Ovary (tissue), 9 donors: ENCODE results near the gene PIK3AP1. TPM values are rescaled to one million over a fixed set of nuclear protein-coding genes. Genes with fewer than 3 reads are reported as not detected.
"Not testable (repeated sequence)": the region's sequence is repeated elsewhere in the genome, so short reads cannot be mapped to it uniquely, and the experiment has no call there.

Experiments
- DNase-seq, 5 donors: peaks; one replicate each; pipeline ENCODE4 v3.0.0-alpha.2; 2019 to 2020
- H3K27ac ChIP-seq, 2 donors: fragments of 200-600 bp; one replicate each; pipeline versions ENCODE4 v1.5.1 to v1.8.0; 2019 to 2022
- H3K27me3 ChIP-seq: fragments of 200-600 bp; one replicate; pipeline ENCODE4 v1.8.0; 2022
- H3K36me3 ChIP-seq: fragments of 200-600 bp; sonication (generic); one replicate; pipeline ENCODE4 v1.5.1; 2019
- H3K4me1 ChIP-seq: one replicate; pipeline ENCODE4 v1.8.1; 2013; ENCODE audit warnings: mild to moderate bottlenecking, moderate library complexity; ENCODE audit not compliant: insufficient read depth
- H3K4me3 ChIP-seq: fragments of 200-600 bp; sonication (generic); one replicate; pipeline ENCODE4 v1.5.1; 2017
- H3K9me3 ChIP-seq, 2 donors: fragments of 200-600 bp in 1 of 2; sonication (generic) in 1 of 2; one replicate each; pipeline versions ENCODE4 v1.5.1 to v1.8.1; 2013 to 2019; ENCODE audit warnings: mild to moderate bottlenecking in 1 of 2, moderate library complexity in 1 of 2
- EP300 ChIP-seq: sonication (generic); formaldehyde crosslinking; IDR thresholded peaks from one replicate; pipeline ENCODE4 v1.6.1; 2017; ENCODE audit warnings: antibody characterized with exemption
- POLR2A ChIP-seq: fragments of 450-650 bp; IDR thresholded peaks from one replicate; pipeline ENCODE4 v1.6.1; 2017; ENCODE audit warnings: antibody characterized with exemption, mild to moderate bottlenecking, moderate library complexity
- WGBS, 3 donors: extraction: QIAGEN DNeasy Blood & Tissue Kit in 1 of 3; methylation state at CpG; one replicate each; pipeline versions ENCODE4 v1.1.5 to v1.1.7; 2013 to 2017; 5-methylcytosine and 5-hydroxymethylcytosine counted together
- intact Hi-C, 4 donors: fragments of 100-400 bp; cut with DNase I; formaldehyde crosslinking; loops; one replicate each; pipeline versions ENCODE4 v1.11.0 to v1.15.1; 2022 to 2023
- polyA plus RNA-seq, 2 donors: library from polyadenylated mRNA; stranded (reverse); fragments of 200-250 nt in 1 of 2; fragments of 350-450 nt in 1 of 2; fragmentation: Illumina TruSeq in 1 of 2; extraction: RNeasy Lipid Tissue Mini Kit (QIAGEN cat#74804) in 1 of 2; gene quantifications; one replicate each; pipeline ENCODE4 v1.2.3, GENCODE V29; 2013 to 2014
- total RNA-seq, 7 donors: library from RNA; depleted of rRNA in 2 of 7; stranded (reverse); fragments of >200 nt in 2 of 7; fragmentation: NEBNext Ultra II Directional in 3 of 7; extraction: Animal tissue kit (Norgen Biotek cat#: 25700) in 3 of 7; gene quantifications; one replicate each; pipeline versions ENCODE4 v1.1.0 to v1.2.4, GENCODE V29; 2016 to 2023
- TF ChIP-seq, protein P1 (sequence below), 3 donors: fragments of 450-650 bp in 2 of 3; fragments of 200-600 bp in 1 of 3; IDR thresholded peaks; one replicate each; pipeline versions ENCODE4 v1.5.1 to v1.8.0; 2016 to 2022; ENCODE audit warnings: antibody characterized with exemption in 3 of 3, mild to moderate bottlenecking in 1 of 3
- donor health status: DM: no; HTN: no; CAD: no; lungs with moderate emphysema.
- donor health status: DM: no; HTN: no; CAD: no.
- donor health status: Bipolar disorder and iron deficiency.
- donor health status: DM: yes; HTN: yes; CAD: no.
- donor health status: DM: no; HTN: no; CAD: no.
- donor health status: DM: yes; HTN: yes; CAD: no.

The PIK3AP1 gene
- total and polyA plus RNA-seq, 9 donors, result 2.5 to 14.2 (median 7.8) TPM

DNA sequence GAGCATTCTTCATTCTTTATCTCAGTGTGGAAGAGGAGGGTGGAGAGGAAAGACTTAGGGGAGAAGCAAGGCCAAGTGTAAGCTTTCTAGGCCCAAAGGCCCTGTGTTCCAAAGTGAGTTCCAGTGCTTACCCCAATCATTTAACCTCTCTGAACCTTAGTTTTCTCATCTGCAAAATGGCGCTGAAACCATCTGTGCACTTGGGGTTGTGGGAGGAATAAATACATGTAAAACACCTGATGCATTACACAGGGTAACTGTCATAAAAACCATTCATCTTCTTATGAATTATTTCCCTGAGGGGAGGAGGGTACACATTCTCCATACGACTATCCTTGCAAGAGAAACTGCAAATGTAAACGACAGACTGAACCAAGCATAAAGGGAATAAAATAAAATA lies 19.0 kb downstream of the PIK3AP1 start:
- WGBS, 3 donors, result 64 to 67% (median 65%) methylated on average over 3 of the region's 3 CpGs
- TF ChIP-seq EP300 (no peak), POLR2A (no peak)
- TF ChIP-seq, protein P1, sequence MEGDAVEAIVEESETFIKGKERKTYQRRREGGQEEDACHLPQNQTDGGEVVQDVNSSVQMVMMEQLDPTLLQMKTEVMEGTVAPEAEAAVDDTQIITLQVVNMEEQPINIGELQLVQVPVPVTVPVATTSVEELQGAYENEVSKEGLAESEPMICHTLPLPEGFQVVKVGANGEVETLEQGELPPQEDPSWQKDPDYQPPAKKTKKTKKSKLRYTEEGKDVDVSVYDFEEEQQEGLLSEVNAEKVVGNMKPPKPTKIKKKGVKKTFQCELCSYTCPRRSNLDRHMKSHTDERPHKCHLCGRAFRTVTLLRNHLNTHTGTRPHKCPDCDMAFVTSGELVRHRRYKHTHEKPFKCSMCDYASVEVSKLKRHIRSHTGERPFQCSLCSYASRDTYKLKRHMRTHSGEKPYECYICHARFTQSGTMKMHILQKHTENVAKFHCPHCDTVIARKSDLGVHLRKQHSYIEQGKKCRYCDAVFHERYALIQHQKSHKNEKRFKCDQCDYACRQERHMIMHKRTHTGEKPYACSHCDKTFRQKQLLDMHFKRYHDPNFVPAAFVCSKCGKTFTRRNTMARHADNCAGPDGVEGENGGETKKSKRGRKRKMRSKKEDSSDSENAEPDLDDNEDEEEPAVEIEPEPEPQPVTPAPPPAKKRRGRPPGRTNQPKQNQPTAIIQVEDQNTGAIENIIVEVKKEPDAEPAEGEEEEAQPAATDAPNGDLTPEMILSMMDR (IDR thresholded peaks at IDR 0.05), result no peak
- intact Hi-C loops, result no loop called here
- no peak overlapping the region for H3K4me3 ChIP-seq
- H3K4me1 ChIP-seq, result no peaks in the 10 kb centered on the region
- H3K36me3 ChIP-seq, result no peaks in the 10 kb centered on the region
- H3K27ac ChIP-seq, result no peak overlapping the region
- no peaks in the 10 kb centered on the region for H3K9me3 ChIP-seq
- DNase-seq, result no peak
- H3K27me3 ChIP-seq, result no peaks in the 10 kb centered on the region

DNA sequence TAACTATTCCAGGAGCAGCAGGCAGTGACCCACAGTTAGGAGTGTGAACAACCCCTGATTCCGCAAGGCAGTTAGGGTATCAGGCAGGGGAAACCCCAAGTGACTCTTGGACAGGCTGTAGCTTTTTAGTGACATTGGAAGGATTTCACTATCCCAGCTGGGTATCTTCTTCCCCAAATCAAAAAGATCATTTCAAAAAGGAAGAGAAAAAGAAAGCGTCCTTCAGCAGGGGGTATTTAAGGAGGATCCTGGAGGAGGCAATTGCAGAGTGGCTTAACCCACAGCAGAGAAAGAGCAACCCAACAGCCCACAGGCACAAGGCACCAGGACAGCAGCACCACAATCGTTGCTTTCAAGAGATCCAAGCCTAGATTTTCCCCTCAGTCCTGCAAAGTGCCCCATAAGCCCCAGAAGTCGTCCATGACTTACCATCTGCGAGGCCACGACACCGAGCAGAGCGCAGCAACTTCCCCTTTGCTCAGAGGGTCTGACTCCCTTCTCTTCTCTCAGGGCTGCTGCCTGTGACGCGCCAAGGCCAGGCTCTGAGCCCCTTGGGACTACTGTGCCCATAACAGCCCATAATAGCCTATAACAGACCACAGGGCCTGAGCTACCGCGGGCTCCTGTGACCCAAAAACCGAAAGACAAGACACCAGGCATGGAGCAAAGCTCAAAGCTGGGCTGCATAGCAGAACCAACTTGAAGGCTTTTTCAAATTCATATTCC lies 19.8 kb downstream of the PIK3AP1 start:
- Histone ChIP-seq H3K36me3 (no peaks in the 10 kb centered on the region), H3K27ac (no peak overlapping the region), H3K27me3 (no peaks in the 10 kb centered on the region), H3K4me3 (no peak overlapping the region), H3K9me3 (no peaks in the 10 kb centered on the region), H3K4me1 (no peaks in the 10 kb centered on the region)
- DNase-seq, result no peak
- intact Hi-C loops, result no loop called here
- TF ChIP-seq, protein P1 (IDR thresholded peaks at IDR 0.05), result no peak
- no peak for TF ChIP-seq EP300
- no peak for TF ChIP-seq POLR2A
- 89 to 93% (median 91%) methylated on average over 13 of the region's 13 CpGs for WGBS, 3 donors

DNA sequence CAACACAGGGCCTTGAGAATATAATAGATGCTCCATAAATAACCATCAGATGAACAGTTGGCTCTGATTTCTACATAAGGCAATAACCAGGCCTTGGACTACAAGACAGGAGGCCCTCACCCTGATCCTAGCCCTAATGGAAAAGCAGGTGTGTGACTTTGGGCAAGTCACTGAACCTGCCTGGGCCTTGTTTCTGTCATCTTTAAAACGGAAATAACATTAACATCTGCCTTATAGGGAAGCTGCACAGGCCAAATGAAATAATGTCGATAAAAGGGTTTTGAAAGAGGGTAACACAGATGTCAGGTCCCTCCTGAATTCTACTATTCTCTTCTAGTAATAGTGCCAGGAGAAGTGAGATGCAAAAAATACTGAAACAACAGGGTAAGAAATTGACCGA lies 20.7 kb downstream of the PIK3AP1 start:
- no peaks in the 10 kb centered on the region for H3K27me3 ChIP-seq
- H3K4me3 ChIP-seq, result no peak overlapping the region
- TF ChIP-seq EP300, result no peak
- no peaks in the 10 kb centered on the region for H3K4me1 ChIP-seq
- H3K36me3 ChIP-seq, result no peaks in the 10 kb centered on the region
- DNase-seq, result no peak
- no peaks in the 10 kb centered on the region for H3K9me3 ChIP-seq
- intact Hi-C loops, result no loop called here
- 88 to 97% (median 88%) methylated on average over 3 of the region's 3 CpGs for WGBS, 3 donors
- no peak overlapping the region for H3K27ac ChIP-seq

DNA sequence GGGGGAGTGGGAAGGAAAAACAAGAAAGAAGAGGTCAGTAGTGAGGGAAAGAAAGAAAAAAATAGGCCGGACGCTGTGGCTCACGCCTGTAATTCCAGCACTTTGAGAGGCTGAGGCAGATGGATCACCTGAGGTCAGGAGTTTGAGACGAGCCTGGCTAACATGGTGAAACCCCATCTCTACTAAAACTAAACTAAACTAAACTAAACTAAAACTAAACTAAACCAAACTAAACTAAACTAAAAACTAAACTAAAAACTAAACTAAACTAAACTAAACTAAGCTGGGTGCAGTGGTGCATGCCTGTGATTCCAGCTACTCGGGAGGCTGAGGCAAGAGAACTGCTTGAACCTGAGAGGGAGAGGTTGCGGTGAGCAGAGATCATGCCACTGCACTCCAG lies 22.0 kb downstream of the PIK3AP1 start:
- H3K4me1 ChIP-seq, H3K9me3 ChIP-seq, H3K27ac ChIP-seq, DNase-seq, H3K36me3 ChIP-seq, H3K27me3 ChIP-seq, H3K4me3 ChIP-seq, intact Hi-C loops: not testable (repeated sequence)
- WGBS, 3 donors, result 89 to 96% (median 90%) methylated on average over 6 of the region's 6 CpGs

DNA sequence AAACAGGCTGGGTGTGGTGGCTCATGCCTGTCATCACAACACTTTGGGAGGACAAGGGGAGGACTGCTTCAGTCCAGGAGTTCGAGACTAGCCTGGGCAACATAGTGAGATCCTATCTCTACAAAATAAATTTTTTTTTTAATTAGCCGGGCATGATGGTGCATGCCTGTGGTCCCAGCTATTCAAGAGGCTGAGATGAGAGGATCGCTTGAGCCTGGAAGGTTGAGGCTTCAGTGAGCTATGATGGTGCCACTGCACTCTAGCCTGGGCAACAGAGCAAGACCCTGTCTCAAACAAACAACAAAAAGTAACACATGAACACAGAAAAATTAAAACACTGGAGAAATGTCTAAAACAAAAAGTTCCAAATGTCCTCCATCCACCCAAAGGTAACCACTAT lies 22.9 kb downstream of the PIK3AP1 start:
- no peaks in the 10 kb centered on the region for H3K4me1 ChIP-seq
- no peaks in the 10 kb centered on the region for H3K27me3 ChIP-seq
- WGBS, 3 donors, result 95 to 99% (median 97%) methylated on average over 3 of the region's 3 CpGs
- DNase-seq, result no peak
- no peak overlapping the region for H3K4me3 ChIP-seq
- intact Hi-C loops, result no loop called here
- no peaks in the 10 kb centered on the region for H3K9me3 ChIP-seq
- TF ChIP-seq POLR2A, result no peak
- TF ChIP-seq, protein P1 (IDR thresholded peaks at IDR 0.05), result no peak
- TF ChIP-seq EP300, result no peak
- H3K36me3 ChIP-seq, result no peaks in the 10 kb centered on the region
- H3K27ac ChIP-seq, result no peak overlapping the region
